NT2/D1 (cell line): ENCODE measurements around the gene HPN.

Source experiments
- DNase-seq: peaks from one replicate; pipeline ENCODE4 v3.0.0-alpha.2; 2011; ENCODE audit warnings: low read depth, low spot score
- H3K27me3 ChIP-seq: 2 replicates; pipeline ENCODE4 v1.6.0; 2011; ENCODE audit warnings: mild to moderate bottlenecking; ENCODE audit not compliant: insufficient read length, insufficient read depth
- H3K36me3 ChIP-seq: 2 replicates; pipeline ENCODE4 v1.6.1; 2011; ENCODE audit warnings: mild to moderate bottlenecking, low read length, mixed read lengths; ENCODE audit not compliant: insufficient read depth, insufficient read length
- H3K4me1 ChIP-seq: 2 replicates; pipeline ENCODE4 v1.5.1; 2011; ENCODE audit not compliant: insufficient read depth, insufficient read length
- H3K4me3 ChIP-seq: 2 replicates; pipeline ENCODE4 v1.5.1; 2011; ENCODE audit warnings: low read depth; ENCODE audit not compliant: insufficient read length
- H3K9ac ChIP-seq: 2 replicates; pipeline ENCODE4 v1.6.0; 2011; ENCODE audit warnings: low read depth; ENCODE audit not compliant: insufficient read length
- H3K9me3 ChIP-seq: 2 replicates; pipeline ENCODE4 v1.5.1; 2011; ENCODE audit warnings: mild to moderate bottlenecking, low read length; ENCODE audit not compliant: insufficient read depth
- SUZ12 ChIP-seq: IDR thresholded peaks from 2 replicates; pipeline ENCODE4 v1.6.1; 2011; ENCODE audit not compliant: insufficient read length, insufficient read depth; ENCODE audit errors: extremely low read depth
- YY1 ChIP-seq: IDR thresholded peaks from 2 replicates; pipeline ENCODE4 v1.6.1; 2011; ENCODE audit not compliant: insufficient read length, insufficient read depth
- ZNF274 ChIP-seq: IDR thresholded peaks from 2 replicates; pipeline ENCODE4 v1.6.1; 2011; ENCODE audit warnings: mild to moderate bottlenecking, low read depth, low read length

Gene HPN

DNA sequence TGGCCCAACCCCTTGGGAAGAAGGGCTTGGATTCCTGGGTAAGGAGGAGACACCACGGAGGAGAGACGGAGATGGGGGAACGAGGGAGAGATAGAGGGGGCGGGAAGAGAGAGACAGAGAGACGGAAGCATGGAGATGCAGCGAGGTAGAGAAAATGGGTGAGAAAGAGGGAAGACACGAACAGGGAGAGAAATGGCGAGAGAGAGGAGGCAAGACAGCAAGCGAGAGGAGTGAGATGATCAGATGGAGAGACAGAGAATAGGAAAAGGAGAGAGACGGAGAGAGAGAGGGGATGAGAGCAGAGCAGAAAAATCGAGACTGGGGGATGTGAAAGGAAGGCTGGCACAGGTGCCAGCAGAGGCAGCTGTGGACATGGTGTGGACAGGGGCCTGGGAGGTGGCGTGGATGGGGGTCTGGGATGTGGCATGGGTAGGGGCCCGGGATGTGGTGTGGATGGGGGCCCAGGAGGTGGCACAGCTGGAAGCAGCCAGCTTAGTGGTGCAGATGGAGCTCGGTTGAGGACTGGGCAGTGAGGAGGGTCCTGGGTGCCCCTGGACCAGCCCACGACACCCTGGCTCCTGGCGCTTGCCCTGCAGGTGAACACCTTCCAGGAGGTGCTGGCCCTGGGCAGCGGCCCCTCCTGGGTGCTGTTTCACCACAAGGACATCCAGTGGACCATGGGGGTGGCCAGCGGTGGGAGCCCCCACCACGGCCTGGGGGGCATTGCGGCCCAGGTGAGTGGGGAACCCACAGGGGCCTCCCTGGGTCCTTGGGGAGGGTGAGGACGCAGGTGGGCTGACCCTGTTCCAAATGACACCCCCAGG, 33.9 kb downstream of the HPN start:
- no peak for DNase-seq
- peaks cover 3% of the 10 kb centered on the region for H3K4me1 ChIP-seq
- no peak overlapping the region for H3K4me3 ChIP-seq
- no peak overlapping the region for H3K9ac ChIP-seq
- H3K27me3 ChIP-seq: no peaks in the 10 kb centered on the region
- no peaks in the 10 kb centered on the region for H3K36me3 ChIP-seq
- H3K9me3 ChIP-seq: 0 out of 2 replicates have a peak, but pooled peaks cover 2% of the 10 kb centered on the region
- TF ChIP-seq ZNF274: no peak

GRCh38 chr19:35076026-35076370, 34.5 kb downstream of the HPN start:
- H3K9me3 ChIP-seq: no peaks in the 10 kb centered on the region
- H3K4me3 ChIP-seq: no peak overlapping the region
- no peak for DNase-seq
- no peaks in the 10 kb centered on the region for H3K27me3 ChIP-seq
- TF ChIP-seq ZNF274 (no peak), YY1 (no peak), SUZ12 (no peak)
- H3K4me1 ChIP-seq: peaks cover 3% of the 10 kb centered on the region
- H3K9ac ChIP-seq: no peak overlapping the region
- no peaks in the 10 kb centered on the region for H3K36me3 ChIP-seq

DNA sequence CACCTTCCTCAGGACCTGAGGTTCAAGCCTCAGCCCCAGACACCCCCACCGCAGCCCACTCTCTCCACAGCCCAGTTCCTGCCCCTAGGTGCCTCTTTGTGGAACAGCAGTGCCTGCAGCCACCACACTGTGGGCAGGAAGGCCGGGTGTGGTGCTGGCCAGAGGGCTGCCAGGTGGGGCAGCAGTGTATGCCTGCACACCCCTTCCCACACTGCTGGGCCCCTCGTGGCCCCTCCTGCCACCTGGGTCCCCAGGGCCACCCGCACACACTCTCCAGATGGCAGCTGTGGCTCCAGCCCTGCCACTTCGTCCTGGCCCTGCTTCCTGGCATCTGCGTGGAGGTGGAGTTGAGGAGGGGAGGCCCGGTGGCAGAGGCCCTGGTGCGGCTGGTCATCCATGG, 35.1 kb downstream of the HPN start:
- no peaks in the 10 kb centered on the region for H3K9me3 ChIP-seq
- no peaks in the 10 kb centered on the region for H3K27me3 ChIP-seq
- peaks cover 3% of the 10 kb centered on the region for H3K4me1 ChIP-seq
- H3K9ac ChIP-seq: no peak overlapping the region
- no peak overlapping the region for H3K4me3 ChIP-seq
- H3K36me3 ChIP-seq: no peaks in the 10 kb centered on the region
- DNase-seq: no peak
- TF ChIP-seq SUZ12: no peak
- no peak for TF ChIP-seq YY1
- TF ChIP-seq ZNF274: no peak

DNA sequence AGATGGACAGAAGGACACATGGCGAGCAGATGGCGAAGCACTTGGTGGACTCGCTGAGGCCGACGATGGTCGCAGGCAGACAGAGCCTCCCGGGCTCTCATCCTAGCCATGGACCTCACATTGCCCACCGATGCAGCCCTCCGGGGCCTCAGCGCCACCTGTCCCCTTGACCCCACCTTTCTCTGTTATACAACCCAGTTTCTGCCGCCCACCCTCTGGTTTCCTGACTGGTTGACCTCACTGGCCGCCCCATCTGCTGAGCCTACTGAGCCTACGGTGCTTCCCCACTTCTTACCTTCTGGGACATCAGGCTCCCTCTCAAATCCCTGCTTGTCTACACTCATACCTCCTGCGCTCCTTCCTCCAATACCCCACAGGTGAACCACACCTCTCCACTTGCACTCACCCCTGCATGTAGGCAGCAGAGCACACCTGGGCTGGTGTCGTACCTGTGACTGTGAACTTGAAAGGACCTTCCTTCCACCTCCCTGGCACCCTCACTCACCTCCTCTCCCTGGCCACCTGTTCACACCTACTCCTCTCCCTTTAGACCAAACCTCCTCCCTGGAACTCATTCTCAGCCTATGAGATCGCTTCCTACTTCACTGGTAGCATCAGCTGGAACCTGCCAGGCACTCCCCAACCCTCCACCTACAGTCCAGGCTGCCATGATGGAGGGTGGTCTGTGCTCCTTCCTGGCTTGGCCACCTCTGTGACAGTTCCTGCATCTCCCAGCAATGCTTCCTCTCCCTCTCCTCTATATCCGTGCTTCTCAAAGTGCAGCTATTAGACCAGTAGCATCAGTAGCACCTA, 36.1 kb downstream of the HPN start:
- Histone ChIP-seq H3K9me3 (no peaks in the 10 kb centered on the region), H3K27me3 (no peaks in the 10 kb centered on the region), H3K4me3 (no peak overlapping the region), H3K9ac (no peak overlapping the region), H3K4me1 (peaks cover 3% of the 10 kb centered on the region), H3K36me3 (no peaks in the 10 kb centered on the region)
- TF ChIP-seq YY1 (no peak), ZNF274 (no peak), SUZ12 (no peak)
- DNase-seq: no peak

GRCh38 chr19:35079826-35080225, 38.3 kb downstream of the HPN start:
- Histone ChIP-seq H3K9ac (no peak overlapping the region), H3K4me3 (no peak overlapping the region), H3K9me3 (no peaks in the 10 kb centered on the region), H3K27me3 (no peaks in the 10 kb centered on the region), H3K4me1 (peaks cover 3% of the 10 kb centered on the region), H3K36me3 (no peaks in the 10 kb centered on the region)
- no peak for TF ChIP-seq SUZ12
- no peak for TF ChIP-seq YY1
- no peak for TF ChIP-seq ZNF274
- DNase-seq: no peak

DNA sequence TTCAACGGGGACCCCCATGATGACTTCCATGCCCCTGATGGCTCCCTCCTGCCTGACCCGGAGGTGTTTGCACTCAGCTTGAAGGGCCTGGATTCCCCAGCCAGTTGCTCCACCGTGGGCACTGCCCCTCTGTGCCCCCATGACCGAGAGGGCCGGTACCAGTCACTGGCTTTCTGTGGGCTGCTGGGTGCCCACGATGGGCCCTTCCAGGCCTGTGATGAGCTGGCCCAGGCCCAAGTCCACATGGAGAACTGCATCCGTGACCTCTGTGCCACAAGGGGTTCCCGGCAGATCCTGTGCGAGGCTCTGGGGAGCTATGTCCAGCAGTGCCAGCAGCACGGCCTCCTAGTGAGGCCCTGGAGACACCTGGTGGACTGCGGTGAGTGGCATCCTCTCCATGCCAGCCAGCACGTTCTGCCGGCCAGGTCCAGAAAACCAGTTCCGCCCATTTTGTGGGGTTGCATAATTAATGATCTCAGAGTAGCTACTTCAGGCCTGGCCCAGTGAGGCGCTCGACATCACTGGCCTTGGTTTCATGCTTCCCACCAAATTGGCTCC, 39.2 kb downstream of the HPN start:
- no peak overlapping the region for H3K4me3 ChIP-seq
- no peaks in the 10 kb centered on the region for H3K27me3 ChIP-seq
- no peak overlapping the region for H3K9ac ChIP-seq
- DNase-seq: no peak
- H3K9me3 ChIP-seq: no peaks in the 10 kb centered on the region
- H3K4me1 ChIP-seq: peaks cover 3% of the 10 kb centered on the region
- H3K36me3 ChIP-seq: no peaks in the 10 kb centered on the region
- TF ChIP-seq ZNF274: no peak
- TF ChIP-seq YY1: no peak
- TF ChIP-seq SUZ12: no peak

- no peak for DNase-seq
- TF ChIP-seq SUZ12 (no peak), ZNF274 (no peak), YY1 (no peak)
- no peak overlapping the region for H3K4me3 ChIP-seq
- H3K9me3 ChIP-seq: no peaks in the 10 kb centered on the region
- no peaks in the 10 kb centered on the region for H3K27me3 ChIP-seq
- no peaks in the 10 kb centered on the region for H3K36me3 ChIP-seq
- peaks cover 3% of the 10 kb centered on the region for H3K4me1 ChIP-seq
- no peak overlapping the region for H3K9ac ChIP-seq
These were observed 39.7 kb downstream of the HPN start for GRCh38 chr19:35081201-35081600.
